GM12872 (cell line): ENCODE data around the gene ZDHHC12.

ENCODE experiments used
- CTCF ChIP-seq: IDR thresholded peaks from 3 replicates; pipeline ENCODE4 v1.5.1; 2011; ENCODE audit warnings: low read depth, mild to moderate bottlenecking, low read length, moderate library complexity; ENCODE audit not compliant: insufficient read depth

Gene ZDHHC12

GRCh38 chr9:128765499-128765898, 41.6 kb upstream of the ZDHHC12 start:
- no peak for TF ChIP-seq CTCF

GRCh38 chr9:128764361-128764760, 40.4 kb upstream of the ZDHHC12 start:
- TF ChIP-seq CTCF, result no peak

GRCh38 chr9:128762671-128763449, 38.9 kb upstream of the ZDHHC12 start:
- no peak for TF ChIP-seq CTCF

DNA sequence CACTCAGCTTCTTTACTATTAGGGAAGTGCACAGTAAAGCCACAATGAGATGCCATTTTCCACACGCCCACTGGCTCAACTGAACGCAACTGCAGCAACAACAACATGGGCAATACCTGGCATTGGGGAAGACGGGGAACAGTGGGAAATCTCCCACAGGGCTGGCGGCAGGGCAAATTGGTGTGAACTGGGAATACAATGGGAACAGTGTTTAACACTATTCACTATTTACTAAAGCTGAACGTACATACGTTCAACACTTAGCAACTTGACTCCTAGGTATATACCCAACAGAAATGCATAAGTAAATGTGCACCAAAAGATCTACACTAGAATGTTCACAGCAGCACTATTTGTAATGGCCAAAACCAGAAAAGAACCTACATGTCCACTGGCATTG, 33.7 kb upstream of the ZDHHC12 start:
- no peak for TF ChIP-seq CTCF

DNA sequence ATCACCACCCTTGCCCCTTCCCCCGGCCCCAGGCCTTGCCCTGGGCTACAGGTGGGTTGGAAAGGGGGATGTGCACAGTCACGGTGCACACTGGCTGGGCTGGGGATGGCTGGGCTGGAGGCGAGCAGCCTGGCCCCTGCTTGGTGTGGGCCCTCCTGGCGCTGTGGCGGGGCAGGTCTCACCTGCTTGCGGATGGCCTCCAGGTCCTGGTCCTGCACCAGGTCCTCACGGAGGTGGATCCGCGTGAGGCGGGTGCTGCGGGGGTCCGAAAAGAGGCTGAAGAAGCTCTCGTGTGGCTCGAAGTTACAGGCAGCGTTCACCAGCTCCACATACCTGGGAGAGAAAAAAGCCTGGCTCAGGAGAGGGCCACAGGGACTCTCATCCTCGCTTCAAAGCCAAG, 29.7 kb upstream of the ZDHHC12 start:
- no peak for TF ChIP-seq CTCF

DNA sequence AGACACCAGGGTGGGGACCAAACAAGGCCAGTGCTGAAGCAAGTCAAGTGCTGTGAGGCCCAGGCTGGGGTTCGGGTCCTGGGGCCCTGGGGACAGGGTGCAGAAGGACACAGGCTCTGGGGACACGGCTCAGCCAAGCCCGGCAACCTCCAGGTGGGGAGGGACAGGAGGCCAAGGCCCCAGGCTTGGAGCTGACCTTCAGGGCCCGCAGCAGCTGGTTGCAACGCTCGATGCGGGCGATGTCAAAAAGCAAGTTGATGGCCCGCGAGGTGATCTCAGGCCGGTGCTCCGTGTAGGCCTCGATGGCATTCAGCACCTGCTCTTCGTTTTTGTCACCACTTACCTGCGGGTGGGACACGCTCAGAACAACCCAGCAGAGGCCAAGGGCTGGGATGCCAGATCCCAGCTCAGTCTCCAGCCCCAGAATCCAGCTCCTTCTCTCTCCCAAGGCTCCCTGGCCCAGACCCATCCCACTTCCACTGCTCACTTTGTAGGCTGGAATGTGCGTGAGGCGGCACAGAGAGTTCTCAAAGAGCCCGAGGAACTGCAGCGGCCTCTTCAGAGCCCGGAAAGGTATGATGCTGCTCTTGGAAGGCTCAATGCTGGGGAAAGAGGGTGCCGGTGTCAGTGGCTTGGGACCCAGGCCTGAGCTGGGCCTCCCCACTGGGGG, 27.1 kb upstream of the ZDHHC12 start:
- no peak for TF ChIP-seq CTCF

- TF ChIP-seq CTCF, result no peak
Measured at GRCh38 chr9:128747241-128747640, 23.3 kb upstream of the ZDHHC12 start.
